NCI-H2227 treated with DMSO at 0.1 percent for 48 hours (cell line): Measurements from ENCODE around the gene ZFAND3.

ENCODE experiments used
- DNase-seq: peaks from one replicate; lab custom pipeline; 2025; lab: John Stamatoyannopoulos, UW

The ZFAND3 gene

DNA sequence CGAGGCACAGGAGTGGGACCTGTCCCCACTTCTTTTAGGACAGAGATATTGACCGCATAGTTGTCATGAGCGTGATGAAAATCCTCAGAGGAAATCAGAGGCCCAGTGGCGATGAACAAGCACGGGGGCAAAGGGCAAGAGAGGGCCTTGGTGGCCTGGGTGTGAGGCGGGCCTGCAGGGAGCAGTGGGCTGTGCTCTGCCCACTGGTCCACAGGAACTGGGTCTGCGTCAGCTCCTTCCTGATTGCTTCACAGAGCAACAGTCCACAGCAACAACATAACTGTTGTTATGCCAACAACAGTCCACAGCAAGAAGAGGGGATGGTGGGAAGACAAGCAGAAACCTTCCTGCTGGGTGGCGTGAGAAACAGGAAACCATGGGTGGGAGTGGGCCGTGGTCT, 335.6 kb downstream of the ZFAND3 start:
- DNase-seq = no peak

DNA sequence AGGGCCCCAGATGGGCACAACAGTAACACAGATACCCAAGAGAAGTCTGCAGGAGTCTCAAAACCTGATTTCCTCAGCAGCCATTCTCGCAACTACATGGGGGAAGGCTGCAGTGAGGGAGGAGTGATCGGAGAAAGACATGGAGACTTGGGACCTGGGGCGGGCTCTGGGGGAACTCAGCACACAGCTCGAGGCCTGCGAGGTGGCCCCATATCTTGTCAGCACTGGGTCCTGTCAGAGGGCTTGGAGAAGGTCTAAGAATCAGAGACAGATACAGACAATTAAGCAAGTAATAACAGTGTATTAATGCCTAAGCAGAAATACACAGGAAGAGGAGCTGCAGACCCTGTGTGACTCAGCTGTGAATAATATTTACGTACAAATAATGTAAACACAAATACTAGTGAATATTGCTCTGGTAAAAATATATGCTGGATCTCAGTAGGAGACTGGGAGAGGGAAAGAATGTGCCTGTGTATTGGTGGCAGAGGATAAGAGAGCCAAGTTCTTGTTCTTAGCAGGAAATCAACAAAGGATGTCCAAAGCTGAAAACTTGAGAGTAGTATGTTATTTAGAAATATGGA, 336.2 kb downstream of the ZFAND3 start:
- DNase-seq = no peak

DNA sequence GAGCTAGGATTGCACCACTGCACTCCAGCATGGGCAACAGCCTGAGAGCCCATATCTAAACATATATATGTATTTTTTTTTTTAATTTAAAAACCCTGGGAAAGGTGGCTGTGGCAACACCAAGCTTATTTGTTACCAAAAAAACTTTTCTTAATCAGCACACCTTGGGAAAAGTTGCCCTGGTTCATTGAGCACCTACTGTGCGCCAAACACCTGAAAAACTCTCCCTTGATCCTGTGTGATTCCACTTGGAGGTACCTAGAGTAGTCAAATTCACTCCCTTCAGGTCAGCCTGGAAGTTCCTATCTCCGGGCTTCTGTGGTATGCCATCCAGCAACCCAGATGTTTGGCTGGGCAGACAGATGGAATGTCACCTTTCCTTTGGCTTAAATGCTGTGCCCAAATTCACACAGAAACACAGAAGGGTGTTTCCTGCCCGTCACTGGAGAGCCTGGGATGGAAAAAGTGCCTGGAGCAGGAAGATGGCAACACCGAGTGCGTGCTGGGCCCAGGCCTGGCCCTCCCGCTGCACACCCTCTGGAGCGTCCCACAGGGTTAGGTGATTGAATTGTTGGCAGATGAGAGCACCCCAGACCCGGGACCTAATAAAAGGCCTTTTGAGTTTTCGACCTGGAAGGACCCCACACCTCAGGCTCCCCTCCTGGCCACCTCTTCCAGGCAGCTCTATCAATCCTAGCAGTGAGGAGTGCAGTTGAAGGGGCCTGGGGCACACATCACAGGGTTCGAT, 337.5 kb downstream of the ZFAND3 start:
- DNase-seq = no peak

DNA sequence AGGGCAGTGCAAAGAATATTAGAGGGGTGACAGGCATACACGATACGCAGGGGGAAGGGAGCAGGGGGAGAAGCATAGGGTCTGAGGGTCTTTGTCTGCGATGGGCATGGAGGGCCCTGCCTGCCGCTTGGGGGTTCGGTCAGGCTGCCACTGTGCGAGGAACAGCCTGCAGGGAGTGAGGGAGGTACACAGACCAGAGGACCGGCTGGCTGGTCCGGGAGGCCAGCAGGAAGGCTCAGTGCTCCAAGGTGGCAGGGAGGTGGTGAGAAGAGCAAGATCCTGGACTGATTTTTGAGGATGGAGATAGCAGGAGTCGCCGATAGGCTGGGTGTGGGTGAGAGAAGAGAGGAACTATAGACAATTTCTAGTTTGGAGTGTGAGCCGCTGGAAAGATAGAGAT, 338.4 kb downstream of the ZFAND3 start:
- no peak for DNase-seq

DNA sequence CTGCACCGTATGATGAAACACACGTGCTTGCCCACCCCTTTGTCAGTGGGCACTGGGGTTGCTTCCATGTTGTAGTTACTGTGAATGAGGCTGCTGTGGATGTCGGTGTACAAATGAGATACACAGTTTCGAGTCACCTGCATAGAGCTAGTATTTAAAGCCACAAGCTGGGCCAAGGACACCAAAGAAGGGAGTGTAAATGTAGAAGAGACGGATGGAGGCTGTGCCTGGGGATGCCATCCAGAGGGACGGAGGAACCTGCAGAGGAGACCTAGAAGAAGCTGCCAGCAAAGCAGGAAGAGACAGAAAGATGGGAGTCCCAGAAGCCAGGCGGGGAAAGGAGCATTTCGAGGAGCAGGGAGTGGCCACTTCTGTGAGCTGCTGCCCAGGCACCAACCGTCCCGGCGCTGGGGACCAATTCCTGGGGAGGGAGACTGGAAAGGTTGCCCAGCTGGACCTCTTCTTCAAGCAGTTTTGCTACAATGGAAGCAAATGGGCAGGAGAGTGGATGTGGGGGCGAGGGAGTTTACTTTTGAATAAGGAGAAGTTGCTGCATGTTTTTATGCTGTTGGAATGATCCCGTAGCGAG, 339.3 kb downstream of the ZFAND3 start:
- DNase-seq = no peak

DNA sequence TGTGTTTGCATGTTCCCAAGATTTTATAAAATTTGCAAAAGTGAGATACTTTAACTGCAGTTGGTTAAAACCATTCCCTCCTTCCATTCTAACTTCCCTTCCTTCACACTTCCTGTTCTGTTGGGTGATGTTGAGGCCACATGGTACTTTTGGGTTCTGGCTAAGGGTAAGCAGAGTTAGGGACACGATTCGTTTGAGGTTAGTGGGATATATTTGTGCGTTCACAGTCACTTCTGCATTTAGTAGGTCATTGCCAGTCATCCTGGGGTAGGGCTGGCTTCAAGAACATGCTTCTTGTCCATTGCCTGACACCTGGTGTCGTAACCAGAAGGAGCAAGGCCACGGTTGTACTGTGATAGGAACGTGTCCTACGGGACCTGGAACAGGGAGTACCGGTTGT, 340.1 kb downstream of the ZFAND3 start:
- DNase-seq = no peak

DNA sequence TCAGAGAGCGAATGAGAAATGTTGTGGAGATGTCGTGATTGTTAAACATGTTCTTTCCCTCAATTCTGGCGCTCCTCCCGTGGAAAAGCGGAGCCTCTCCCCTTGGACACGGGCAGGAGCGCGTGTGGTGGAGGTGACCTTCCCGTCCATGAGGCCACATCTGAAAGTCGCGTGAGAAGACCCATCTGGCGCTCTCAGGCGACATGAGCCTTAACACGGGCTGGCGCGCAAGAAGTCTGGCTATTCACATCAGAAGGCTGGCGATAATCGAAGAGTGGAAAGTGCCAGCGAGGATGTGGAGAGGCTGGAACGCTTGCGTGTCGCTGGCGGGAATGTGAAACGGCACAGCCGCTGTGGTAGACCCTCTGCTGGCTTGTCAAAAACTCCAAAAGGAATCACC, 341.3 kb downstream of the ZFAND3 start:
- no peak for DNase-seq

DNA sequence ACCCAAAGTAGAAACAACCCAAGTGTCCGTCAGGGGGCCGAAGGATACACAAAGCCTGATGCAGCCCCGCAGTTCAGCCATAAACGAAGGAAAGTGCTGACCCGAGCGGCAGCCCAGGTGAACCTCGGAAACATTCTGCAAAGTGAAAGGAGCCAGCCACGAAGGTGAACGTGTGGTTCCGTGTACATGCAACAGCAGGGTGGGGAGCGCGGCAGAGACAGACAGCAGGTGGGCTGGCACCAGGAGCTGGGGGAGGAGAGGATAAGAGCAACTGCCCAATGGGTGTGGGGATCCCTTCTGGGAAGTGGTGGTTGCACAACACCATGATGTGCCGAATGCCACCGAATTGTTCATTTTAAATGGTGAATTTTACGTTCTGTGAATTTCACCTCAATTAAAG, 341.8 kb downstream of the ZFAND3 start:
- no peak for DNase-seq

DNA sequence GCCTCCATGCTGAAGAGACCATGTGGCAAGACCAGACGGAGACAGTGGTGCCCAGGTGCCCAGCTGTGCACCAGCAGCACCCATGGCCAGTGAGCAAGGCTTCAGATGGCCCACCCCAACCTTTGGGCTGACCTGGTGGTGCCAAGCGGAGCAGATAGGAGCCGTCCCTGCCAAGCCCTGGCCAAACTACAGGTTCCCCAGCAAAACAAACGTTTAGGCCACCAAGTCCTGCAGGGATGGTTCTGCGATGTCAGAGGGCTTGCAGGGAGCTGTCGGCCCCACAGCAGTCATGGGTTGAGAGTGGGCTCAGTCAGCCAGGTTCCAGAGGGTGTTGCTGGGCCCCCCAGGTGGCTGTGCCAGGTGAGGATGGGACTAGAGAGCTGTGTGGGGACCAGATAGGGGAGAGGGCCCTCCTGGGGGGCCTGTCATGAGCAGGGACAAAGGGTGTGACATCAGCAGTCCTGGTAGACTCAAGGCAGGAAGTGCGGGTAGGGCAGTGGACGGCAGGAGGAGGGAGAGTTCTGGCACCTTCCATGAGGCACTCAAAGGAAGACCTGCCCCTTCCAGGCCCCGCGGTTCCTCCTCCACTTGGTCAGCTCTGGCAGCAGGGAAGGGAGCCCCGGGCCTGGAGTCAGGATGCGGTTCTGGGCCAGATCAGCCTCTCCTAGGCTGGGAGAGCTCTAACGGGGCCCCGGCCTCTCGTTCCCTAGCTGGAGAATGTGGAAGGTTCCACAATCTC, 342.4 kb downstream of the ZFAND3 start:
- no peak for DNase-seq

DNA sequence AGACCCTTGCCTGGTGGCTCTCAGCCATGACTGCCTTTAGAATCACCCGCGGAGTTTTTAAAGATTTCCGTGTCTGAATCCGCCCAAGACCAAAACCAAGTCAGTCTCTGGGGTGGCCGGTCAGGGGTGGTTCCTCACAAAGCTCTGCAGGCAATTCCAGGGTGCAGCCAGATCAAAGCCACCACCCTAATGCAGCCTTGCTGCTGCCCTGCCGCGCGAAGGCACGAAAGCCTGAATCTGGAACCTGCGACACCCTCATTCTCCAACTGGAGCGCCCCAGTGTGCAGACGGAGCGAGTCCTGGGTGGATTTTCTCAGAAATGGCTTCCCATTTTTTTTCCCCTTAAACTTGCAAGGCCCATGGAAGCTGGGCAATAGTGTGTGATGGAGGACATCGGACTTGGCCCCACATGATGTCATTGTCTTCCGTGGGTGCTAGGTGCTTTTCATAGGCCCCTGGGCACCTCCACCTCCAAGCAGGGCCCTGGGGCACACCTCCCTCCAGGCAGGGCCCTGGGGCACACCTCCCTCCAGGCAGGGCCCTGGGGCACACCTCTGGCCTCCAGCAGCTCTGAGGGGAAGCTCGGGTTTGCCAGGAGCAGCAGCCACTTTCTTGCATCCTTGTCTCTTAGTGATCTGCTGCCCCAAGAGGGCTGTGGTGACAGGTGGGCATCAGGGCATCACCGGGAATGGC, 343.1 kb downstream of the ZFAND3 start:
- DNase-seq = no peak

DNA sequence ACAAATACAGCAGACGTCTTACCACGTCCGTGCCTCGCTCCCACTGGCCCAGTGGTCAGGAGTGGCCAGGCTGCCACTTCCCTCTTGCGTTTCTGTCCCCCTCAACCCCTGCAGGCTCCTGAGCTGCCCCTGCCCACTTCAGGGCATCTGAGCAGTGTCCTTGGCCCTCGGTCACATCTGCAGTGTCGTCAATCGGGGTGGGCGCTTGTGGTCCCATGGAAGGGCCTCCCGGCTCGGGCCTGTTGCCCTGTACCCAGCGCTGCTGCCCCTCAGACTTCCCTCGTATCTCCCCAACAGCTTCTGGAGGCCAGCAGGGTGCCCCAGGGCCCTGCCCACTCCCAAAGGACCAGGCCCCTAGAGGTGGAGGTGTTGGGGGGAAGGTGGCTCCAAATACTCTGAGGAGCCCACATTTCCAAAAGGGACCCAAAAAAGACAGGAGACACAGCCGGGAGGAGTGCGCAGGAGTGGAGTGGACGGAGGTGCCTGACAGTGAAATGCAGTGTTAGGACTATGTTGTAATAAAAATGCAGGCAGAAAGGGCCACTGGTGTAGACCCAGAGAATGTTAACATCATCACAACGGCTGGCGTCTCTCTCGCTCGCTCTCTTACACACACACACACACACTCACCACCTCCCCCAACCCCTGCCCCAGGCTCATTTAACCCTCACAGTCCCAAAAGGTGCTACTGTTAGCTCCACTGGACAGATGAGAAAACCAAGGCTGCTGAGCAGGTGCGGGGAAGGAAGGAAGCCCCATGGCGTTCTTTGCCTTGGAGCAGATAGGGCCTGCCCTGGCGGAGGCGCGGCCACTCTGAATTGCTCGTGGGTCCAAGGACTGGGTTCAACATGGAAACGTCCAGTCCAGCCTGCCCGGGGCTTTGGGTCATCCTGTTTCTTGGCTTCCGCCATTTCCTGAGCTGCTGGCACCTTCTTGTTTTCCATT, 343.9 kb downstream of the ZFAND3 start:
- DNase-seq = no peak

DNA sequence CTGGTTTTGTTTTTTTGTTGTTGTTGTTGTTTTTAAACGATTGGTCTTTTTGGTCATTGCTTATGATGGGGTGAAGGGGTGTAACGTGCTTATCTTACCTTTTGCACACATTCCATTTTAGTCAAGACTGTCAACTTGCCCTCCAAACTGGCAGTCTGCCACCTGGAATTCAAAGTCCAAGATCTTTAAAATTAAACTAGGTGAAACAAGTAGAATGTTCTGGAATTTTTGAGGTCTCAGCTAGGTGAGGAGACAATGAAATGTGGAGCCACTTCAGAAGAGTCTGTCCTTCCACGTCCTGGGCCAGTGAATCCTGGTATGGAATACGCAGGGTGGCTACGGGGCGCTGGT, 344.6 kb downstream of the ZFAND3 start:
- no peak for DNase-seq

DNA sequence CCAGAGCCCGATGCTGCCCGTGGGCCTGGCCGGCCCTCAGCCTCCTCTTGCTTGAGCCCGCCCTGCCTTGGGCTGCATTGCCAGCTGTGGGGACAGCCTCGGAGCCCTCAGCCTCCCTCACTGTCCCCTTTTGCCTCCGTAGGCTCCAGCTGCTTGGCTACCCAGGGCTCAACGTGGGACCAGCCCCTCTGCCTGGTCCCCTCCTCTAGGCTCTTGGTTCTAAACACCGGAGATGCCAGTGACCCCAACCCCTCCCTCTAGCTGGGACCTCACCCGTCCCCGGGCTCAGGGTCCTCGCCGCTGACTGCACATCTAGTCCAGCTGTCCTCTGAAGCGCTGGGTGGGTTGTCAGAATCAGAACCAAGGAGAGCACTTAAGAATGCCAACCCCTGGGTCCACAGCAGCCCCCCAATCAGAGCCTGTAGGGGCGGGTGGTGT, 345.2 kb downstream of the ZFAND3 start:
- DNase-seq = no peak

DNA sequence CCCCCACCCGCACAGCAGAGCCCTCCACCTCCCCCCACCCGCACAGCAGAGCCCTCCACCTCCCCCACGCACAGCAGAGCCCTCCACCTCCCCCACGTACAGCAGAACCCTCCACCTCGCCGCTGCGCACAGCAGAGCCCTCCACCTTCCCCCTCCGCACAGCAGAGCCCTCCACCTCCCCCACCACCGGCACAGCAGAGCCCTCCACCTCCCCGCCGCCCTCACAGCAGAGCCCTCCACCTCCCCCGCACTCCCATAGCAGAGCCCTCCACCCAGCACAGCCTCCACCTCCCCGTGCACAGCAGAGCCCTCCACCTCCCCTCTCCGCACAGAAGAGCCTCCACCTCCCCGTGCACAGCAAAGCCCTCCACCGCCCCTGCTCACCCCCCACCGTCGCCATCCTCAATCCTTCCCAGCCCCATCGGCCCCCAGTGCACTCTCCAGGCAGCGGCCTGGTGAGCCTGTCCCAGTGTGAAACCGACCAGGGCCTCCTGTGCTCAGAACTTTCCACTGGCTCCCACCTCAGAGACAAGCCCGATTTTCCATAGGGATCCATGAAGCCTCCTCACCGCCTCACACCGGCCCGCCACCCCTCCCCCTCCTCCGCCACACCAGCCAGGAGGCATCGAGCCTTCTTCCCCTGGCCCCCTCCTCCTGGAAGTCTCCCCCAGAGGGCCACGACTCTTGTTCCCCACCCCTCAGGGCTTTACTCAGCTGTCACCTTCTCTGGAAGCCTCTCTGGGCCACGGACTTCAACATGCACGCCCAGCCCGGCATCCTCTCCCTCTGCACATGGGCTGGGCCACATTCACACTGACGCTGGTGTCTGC, 347.1 kb downstream of the ZFAND3 start:
- no peak for DNase-seq

DNA sequence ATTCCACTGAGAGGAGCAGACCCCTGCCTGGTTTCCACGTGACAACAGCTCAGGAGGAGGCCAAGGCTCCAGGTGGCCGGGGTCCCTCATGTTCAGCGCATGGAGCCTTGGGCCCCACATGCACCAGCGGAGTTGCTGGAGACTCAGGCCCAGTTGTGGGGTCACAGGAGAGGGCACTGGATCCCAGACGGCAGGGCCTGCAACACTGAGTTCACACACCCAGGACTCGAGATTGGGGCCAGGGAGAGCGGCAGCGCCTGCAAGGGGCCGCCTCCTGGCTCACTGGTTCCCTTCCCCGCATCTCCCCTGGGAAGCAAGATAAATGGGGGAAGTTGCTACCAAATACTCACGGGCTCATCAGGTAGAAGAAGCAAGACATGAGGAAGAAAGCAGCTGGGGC, 348.1 kb downstream of the ZFAND3 start:
- no peak for DNase-seq

DNA sequence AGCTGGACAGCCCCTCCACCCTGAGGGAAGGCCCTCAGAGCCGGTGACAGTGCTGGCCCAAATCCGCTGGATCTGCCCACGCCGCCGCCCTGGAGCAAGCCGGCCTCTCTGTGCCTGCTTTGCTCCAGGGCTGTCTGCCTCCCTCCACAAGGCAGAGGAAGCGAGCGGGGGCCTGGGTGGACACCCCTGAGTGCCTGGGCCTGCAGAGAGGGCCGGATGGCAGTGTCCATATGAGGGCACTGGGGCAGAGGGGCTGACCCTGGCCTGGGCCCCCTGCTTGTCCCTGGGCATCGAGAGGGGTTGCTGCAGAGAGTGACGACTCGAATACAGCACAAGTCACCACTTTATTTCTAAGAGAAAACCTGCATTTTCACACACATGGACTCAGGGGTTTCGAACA, 348.6 kb downstream of the ZFAND3 start:
- no peak for DNase-seq

DNA sequence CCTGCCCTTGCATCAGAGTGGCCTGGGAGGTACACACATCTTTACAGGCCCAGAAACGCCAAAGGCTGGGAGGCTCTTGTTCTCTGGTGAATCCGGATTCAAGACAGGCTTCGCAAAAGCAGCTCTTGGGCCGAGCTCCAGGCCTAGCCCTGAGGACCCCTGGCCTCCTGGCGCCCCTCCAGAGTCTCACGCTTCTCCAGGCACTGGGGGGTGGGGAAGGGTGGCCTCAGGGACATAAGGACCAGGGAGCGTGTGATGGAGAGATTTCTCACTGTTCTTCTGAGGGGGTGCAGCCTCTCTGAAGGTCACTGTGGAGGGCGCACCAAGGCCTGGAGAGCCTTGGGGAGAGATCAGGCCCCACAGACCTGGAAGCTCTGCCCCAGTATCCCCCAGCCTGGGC, 349.2 kb downstream of the ZFAND3 start:
- DNase-seq = no peak

DNA sequence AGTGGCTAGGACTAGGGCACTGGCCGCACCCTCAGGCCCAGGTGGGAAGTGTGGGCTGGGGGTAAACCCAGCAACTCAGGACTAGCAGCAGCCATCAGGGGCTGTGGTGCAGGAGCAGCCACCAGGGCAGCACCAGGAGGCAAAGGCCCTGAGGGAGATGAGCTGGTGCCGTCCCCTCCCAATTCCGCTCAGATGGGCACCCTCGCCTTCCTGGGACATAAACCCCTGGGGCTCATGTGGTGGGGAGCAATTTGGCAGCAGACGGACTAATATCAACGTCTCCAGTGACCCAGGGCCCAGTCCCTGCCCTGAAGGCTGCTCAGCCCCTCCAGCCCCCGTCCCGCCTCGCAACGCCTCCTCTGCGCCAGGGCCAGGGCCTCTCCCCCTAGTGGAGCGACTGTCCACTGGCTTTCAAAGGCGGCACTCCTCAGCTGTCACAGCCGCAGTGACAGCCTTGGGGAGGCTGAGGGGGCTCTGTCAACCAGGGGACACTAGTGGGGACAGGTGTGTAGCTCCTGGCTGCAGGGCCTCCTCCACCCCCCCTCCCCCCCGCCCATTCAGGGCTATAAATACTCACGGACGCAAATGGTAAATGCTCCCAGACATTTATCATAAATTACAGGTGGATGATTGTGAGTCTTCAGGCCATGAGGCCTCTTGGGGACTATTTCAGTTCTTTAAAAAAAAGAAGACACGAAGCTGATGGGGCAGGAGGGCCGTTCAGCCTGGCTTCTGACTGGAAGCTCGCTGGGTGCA, 349.9 kb downstream of the ZFAND3 start:
- no peak for DNase-seq

DNA sequence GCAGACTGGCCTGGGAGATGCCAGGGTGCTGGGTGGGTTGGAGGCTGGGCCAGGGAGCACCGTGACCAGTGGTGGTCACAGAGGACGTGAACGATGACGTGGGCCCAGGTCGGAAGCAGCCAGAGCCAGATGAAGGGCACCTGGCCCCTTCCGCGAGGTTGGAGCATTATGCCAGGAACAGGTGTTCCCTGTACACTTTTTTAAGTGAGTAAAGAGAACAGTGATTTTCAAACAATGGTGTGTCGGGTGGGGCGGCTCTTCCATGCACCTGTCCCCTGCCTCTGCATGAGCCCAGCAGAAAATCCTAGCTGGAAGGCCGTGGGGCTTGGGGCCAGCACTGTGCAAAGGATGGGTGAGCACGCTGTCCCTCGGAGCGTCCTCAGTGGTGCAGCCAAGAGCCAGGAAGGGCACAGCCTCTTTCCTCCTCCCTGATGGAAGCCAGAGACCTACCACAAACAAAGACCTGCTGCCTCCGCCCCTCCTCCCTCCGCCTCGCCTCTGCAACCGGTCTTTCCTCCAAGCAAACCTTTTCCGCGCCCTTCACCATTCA, 350.5 kb downstream of the ZFAND3 start:
- peak; percentile 33 for DNase-seq
